IPS-18c (cell line): ENCODE measurements around the gene ATRN.

Experiments used
- H3K4me3 ChIP-seq: 2 replicates; pipeline ENCODE4 v1.7.0; 2013; ENCODE audit warnings: low read depth, mild to moderate bottlenecking, low read length, moderate library complexity; ENCODE audit not compliant: insufficient read depth
- H3K9me3 ChIP-seq: one replicate; pipeline ENCODE4 v1.6.1; 2013; ENCODE audit warnings: mild to moderate bottlenecking, low read length, moderate library complexity; ENCODE audit not compliant: control insufficient read depth, insufficient read depth

The ATRN gene

GRCh38 chr20:3686421-3686820 lies 215.6 kb downstream of the ATRN start:
- Histone ChIP-seq H3K4me3 (no peak overlapping the region), H3K9me3 (peaks cover 2% of the 10 kb centered on the region)

DNA sequence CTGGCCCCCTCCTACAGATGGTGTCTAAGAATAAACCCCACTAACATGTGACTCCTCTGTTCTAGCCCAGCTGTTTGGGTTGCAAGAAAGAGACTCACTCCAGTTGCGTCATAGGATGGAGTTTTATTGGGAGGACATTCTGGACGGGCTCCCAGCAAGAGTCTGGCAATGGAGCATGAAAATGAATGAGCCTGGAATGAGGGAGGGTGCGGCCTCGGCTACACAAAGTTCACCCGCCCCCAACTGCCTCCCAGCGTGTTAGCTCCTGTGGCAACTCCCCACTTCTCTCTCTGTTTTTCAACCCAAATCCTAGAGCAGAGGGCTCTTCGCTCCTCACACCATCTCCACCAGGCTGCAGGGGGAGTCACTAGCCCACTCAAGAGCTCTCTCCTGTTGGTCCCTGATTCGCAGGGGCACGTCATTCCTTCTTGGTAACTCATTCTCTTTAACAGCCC lies 216.1 kb downstream of the ATRN start:
- Histone ChIP-seq H3K4me3 (no peak overlapping the region), H3K9me3 (peaks cover 2% of the 10 kb centered on the region)

GRCh38 chr20:3687655-3688054 lies 216.8 kb downstream of the ATRN start:
- Histone ChIP-seq H3K9me3 (peaks cover 2% of the 10 kb centered on the region), H3K4me3 (no peak overlapping the region)

DNA sequence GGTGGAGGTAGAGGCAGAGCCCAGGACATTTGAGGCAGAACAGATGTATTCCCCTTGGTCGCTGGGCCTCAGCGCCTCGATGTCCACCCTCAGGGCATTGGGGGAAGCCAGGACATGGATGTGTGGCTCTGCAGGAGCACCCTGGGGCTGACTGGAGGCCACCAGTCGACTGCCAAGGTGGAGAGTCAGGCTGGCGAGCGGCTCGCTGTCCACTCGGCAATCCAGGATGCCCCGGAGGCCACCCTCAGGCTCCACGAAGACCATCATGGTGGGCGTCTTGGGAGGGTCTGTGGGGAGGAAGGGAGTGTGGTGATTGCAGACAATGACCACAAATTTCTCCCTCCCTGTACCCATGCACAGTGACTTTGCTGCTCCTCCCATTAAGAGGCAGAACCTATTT lies 219.2 kb downstream of the ATRN start:
- Histone ChIP-seq H3K9me3 (peaks cover 2% of the 10 kb centered on the region), H3K4me3 (no peak overlapping the region)

GRCh38 chr20:3690413-3690812 lies 219.6 kb downstream of the ATRN start:
- Histone ChIP-seq H3K4me3 (no peak overlapping the region), H3K9me3 (peaks cover 2% of the 10 kb centered on the region)

GRCh38 chr20:3691306-3691705 lies 220.5 kb downstream of the ATRN start:
- Histone ChIP-seq H3K9me3 (peaks cover 2% of the 10 kb centered on the region), H3K4me3 (no peak overlapping the region)

- no peak overlapping the region for H3K4me3 ChIP-seq
- peaks cover 2% of the 10 kb centered on the region for H3K9me3 ChIP-seq
Measured at GRCh38 chr20:3691897-3692296, 221.1 kb downstream of the ATRN start.

GRCh38 chr20:3692706-3693294 lies 222.0 kb downstream of the ATRN start:
- no peak overlapping the region for H3K4me3 ChIP-seq
- H3K9me3 ChIP-seq, result peaks cover 2% of the 10 kb centered on the region

DNA sequence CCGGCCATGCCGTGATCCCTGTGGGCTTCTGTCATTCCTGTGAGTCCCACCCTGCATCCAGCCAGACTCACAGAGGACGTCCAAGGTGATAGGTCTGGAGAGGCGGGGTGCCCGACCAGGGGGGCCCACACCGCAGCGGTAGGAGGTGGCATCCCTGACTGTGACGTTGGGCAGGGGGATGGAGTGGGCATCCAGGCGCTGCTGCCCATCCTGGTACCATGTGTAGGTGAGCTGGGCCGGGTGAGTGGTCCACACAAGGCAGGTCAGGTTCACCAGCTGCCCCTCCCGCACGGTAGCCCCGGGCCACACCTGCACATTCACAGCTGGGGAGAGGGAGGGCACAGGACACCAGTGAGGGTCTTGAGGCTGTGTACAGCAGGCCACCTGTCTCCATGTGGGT lies 222.6 kb downstream of the ATRN start:
- H3K4me3 ChIP-seq, result no peak overlapping the region
- H3K9me3 ChIP-seq, result peaks cover 2% of the 10 kb centered on the region

GRCh38 chr20:3694864-3695263 lies 224.0 kb downstream of the ATRN start:
- Histone ChIP-seq H3K4me3 (no peak overlapping the region), H3K9me3 (peaks cover 2% of the 10 kb centered on the region)

DNA sequence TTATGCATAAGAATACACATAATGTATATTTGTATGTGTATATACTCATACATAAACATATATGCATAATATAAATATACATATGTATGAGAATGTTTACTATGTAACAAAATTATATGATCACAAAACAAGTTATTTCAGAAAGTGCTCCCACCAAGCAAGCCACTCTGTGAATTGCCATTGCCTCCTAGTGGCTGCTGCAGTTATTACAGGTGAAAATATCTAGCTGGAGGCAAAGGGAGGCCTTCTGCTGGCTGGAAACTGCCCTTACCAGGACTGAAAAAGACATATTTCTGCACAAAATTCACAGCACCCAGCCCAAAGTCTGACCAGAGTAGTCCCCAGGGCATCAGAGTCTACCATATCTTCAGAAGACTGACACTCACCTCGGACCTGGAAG lies 225.4 kb downstream of the ATRN start:
- H3K4me3 ChIP-seq, result no peak overlapping the region

DNA sequence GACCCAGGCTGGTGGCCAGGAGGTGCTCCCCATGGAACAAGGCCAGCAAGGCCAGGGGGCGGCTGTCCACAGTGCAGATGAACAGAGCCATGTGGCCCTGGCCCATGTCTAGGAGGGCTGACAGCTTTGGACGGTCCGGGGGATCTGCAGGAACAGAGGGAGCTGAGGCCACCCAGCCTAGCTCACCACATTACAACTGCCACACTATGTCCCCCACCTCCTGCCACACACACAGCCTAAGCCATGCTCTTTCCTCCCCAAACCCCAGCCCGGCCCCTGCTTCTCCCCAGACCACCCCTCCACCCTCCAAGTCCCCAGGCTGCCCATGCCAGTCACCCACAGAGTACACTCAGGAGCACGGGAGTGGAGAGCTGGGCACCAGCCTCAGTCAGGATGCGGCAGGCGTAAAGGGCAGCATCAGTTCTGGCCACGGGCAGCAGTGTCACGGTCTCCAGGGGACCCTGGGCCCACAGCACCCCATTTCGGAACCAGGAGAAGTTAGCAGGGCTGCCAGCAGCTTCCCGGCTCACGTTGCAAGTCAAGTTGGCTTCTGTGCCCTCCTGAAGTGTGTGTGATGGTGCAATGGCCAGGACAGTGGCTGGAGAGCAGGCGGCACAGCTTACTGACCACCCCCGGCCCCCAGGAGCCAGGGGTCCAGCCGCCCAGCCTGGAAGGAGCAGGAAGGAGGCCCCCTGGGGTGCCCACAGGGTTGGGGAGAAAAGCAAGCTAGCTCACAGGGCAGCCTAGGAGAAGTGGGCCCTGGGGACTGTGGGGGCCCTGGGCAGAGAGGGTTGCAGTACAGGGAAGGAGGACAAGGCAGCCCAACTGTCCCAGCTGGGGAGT lies 226.1 kb downstream of the ATRN start:
- Histone ChIP-seq H3K9me3 (no peaks in the 10 kb centered on the region), H3K4me3 (no peak overlapping the region)

More for the DNA sequence above, 225.4 kb downstream of the ATRN start:
- no peaks in the 10 kb centered on the region for H3K9me3 ChIP-seq

- no peak overlapping the region; the same call in 1 of the 2 replicates for H3K4me3 ChIP-seq
Measured at GRCh38 chr20:3697588-3698305, 226.9 kb downstream of the ATRN start.

GRCh38 chr20:3698591-3699001 lies 227.8 kb downstream of the ATRN start:
- Histone ChIP-seq H3K9me3 (no peaks in the 10 kb centered on the region), H3K4me3 (no peak overlapping the region)

More at GRCh38 chr20:3697588-3698305, 226.9 kb downstream of the ATRN start:
- H3K9me3 ChIP-seq, result no peaks in the 10 kb centered on the region

GRCh38 chr20:3699037-3699436 lies 228.2 kb downstream of the ATRN start:
- H3K4me3 ChIP-seq, result no peak overlapping the region
- H3K9me3 ChIP-seq, result no peaks in the 10 kb centered on the region
